Measurements from ENCODE around the gene AP1M1.

DNA sequence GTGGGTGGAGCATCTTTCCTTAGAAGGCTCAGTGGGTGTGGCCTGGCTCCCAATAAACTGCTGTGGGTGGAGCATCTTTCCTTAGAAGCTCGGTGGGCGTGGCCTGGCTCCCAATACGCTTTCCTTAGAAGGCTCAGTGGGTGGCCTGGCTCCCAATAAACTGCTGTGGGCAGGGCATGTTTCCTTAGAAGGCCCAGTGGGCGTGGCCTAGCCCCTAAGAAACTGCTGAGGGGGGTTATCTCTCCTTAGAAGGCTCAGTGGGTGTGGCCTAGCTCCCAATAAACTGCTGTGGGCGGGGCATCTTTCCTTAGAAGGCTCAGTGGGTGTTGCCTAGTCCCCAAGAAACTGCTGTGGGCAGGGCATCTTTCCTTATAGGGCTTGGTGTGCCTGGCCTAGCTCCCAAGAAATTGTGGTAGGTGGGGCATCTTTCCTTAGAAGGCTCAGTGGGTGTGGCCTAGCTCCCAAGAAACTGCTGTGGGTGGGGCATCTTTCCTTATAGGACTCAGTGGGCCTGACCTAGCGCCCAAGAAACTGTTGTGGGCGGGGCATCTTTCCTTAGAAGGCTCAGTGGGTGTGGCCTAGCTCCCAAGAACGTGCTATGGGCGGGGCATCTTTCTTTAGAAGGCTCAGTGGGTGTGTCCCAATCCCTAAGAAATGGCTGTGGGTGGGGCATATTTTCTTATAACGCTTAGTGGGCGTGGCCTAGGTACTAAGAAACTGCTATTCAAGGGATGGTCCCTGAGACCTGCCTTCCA lies 44.0 kb upstream of the AP1M1 start:
- TF ChIP-seq SP1 (IDR thresholded peaks at IDR 0.05) (no peak), FOXA1 (IDR thresholded peaks at IDR 0.05) (no peak)
